WTC11 (cell line): ENCODE results near the gene PTPN4. TPM values are rescaled to one million over a fixed set of nuclear protein-coding genes. Genes with fewer than 3 reads are reported as not detected.

Experiments used
- ATAC-seq: fragments of 200-7000 bp; cut with Tn5 transposase; 2 replicates; pipeline ENCODE4 v1.10.0; 2021; ENCODE audit warnings: mild to moderate bottlenecking, moderate library complexity
- CTCF ChIA-PET: fragments of 300-600 bp; sonication (Branson Sonifier 250); formaldehyde crosslinking; loops from one replicate; lab custom pipeline; 2021; ENCODE audit warnings: antibody characterized with exemption; lab: Charles Lee
- POLR2A ChIA-PET: fragments of 350-600 bp; sonication (Branson Sonifier 250); formaldehyde crosslinking; loops from one replicate; lab custom pipeline; 2021; ENCODE audit warnings: antibody characterized with exemption; lab: Charles Lee
- DNase-seq: peaks from one replicate; pipeline ENCODE4 v3.0.0; 2021; ENCODE audit warnings: low spot score
- H3K27ac Mint-ChIP-seq: 2 replicates; pipeline ENCODE4 v1.8.0; 2021; ENCODE audit warnings: mixed read lengths
- H3K27me3 Mint-ChIP-seq: 2 replicates; pipeline ENCODE4 v1.8.0; 2021; ENCODE audit warnings: low read depth, mild to moderate bottlenecking, moderate library complexity, mixed read lengths
- H3K36me3 Mint-ChIP-seq: 2 replicates; pipeline ENCODE4 v1.8.0; 2021; ENCODE audit warnings: mixed read lengths
- H3K4me1 Mint-ChIP-seq: 2 replicates; pipeline ENCODE4 v1.8.0; 2022; ENCODE audit warnings: mixed read lengths
- H3K4me3 Mint-ChIP-seq: 2 replicates; pipeline ENCODE4 v1.8.0; 2021; ENCODE audit warnings: mild to moderate bottlenecking, moderate library complexity, mixed read lengths
- H3K9me3 Mint-ChIP-seq: 2 replicates; pipeline ENCODE4 v1.8.0; 2021; ENCODE audit warnings: mixed read lengths
- ATF2 ChIP-seq: sonication (generic); formaldehyde crosslinking; IDR thresholded peaks from 2 replicates; pipeline ENCODE4 v1.8.1; 2022; ENCODE audit warnings: low read depth, missing genetic modification reagents, borderline replicate concordance
- CTCF ChIP-seq: fragments of 200-600 bp; IDR thresholded peaks from 2 replicates; pipeline ENCODE4 v1.8.0; 2022; ENCODE audit warnings: antibody characterized with exemption
- E2F5 ChIP-seq: sonication (generic); formaldehyde crosslinking; IDR thresholded peaks from 2 replicates; pipeline ENCODE4 v1.8.1; 2022; ENCODE audit warnings: mild to moderate bottlenecking, moderate library complexity, missing genetic modification reagents
- EMX1 ChIP-seq: fragments of 250-450 bp; sonication (Bioruptor Pico); IDR thresholded peaks from 2 replicates; pipeline ENCODE4 v1.8.0; 2021; ENCODE audit warnings: mild to moderate bottlenecking
- MLX ChIP-seq: sonication (generic); formaldehyde crosslinking; IDR thresholded peaks from 2 replicates; pipeline ENCODE4 v1.8.1; 2023; ENCODE audit warnings: mild to moderate bottlenecking, missing genetic modification reagents, moderate library complexity
- MXD4 ChIP-seq: fragments of 250-450 bp; sonication (Bioruptor Pico); IDR thresholded peaks from 2 replicates; pipeline ENCODE4 v1.8.0; 2021; ENCODE audit warnings: mild to moderate bottlenecking, moderate library complexity, borderline replicate concordance
- NR1H2 ChIP-seq: sonication (generic); formaldehyde crosslinking; IDR thresholded peaks from 2 replicates; pipeline ENCODE4 v1.9.0; 2021; ENCODE audit warnings: mild to moderate bottlenecking, moderate library complexity, missing genetic modification reagents
- NR3C1 ChIP-seq: sonication (generic); formaldehyde crosslinking; conservative IDR thresholded peaks from 2 replicates; pipeline ENCODE4 v1.8.1; 2023; ENCODE audit warnings: low read depth, mild to moderate bottlenecking, missing genetic modification reagents
- SMAD4 ChIP-seq: sonication (generic); formaldehyde crosslinking; IDR thresholded peaks from 2 replicates; pipeline ENCODE4 v1.8.0; 2022; ENCODE audit warnings: mild to moderate bottlenecking, missing genetic modification reagents
- SOX15 ChIP-seq: fragments of 250-450 bp; sonication (Bioruptor Pico); IDR thresholded peaks from 2 replicates; pipeline ENCODE4 v1.9.0; 2021; ENCODE audit warnings: mild to moderate bottlenecking
- ZBTB43 ChIP-seq: sonication (generic); formaldehyde crosslinking; IDR thresholded peaks from 2 replicates; pipeline ENCODE4 v1.8.1; 2023; ENCODE audit warnings: mild to moderate bottlenecking, missing genetic modification reagents
- ZNF416 ChIP-seq: fragments of 250-450 bp; sonication (Bioruptor Pico); IDR thresholded peaks from 2 replicates; pipeline ENCODE4 v1.9.0; 2021; ENCODE audit warnings: mild to moderate bottlenecking, inconsistent platforms
- ZNF512 ChIP-seq: sonication (generic); formaldehyde crosslinking; IDR thresholded peaks from 2 replicates; pipeline ENCODE4 v1.8.1; 2022; ENCODE audit warnings: missing genetic modification reagents, borderline replicate concordance
- ZNF532 ChIP-seq: fragments of 250-450 bp; sonication (Bioruptor Pico); IDR thresholded peaks from 2 replicates; pipeline ENCODE4 v1.9.0; 2021; ENCODE audit warnings: mild to moderate bottlenecking, borderline replicate concordance
- total RNA-seq: library from RNA; stranded (reverse); gene quantifications from 3 replicates; pipeline ENCODE4 v1.2.3, GENCODE V29; 2021

The PTPN4 gene
- total RNA-seq, 1 experiment from 2014 or later = 85.8 TPM

- TF ChIP-seq NR3C1 (CRISPR knock-in tag) = no peak
- no peak for TF ChIP-seq NR1H2 (CRISPR knock-in tag)
- TF ChIP-seq CTCF = no peak
- no peak for TF ChIP-seq ZNF532 (CRISPR knock-in tag)
- TF ChIP-seq SOX15 (CRISPR knock-in tag) = no peak
- TF ChIP-seq ZNF512 (CRISPR knock-in tag) = no peak
- TF ChIP-seq ZBTB43 (CRISPR knock-in tag) = no peak
- no peak for TF ChIP-seq MLX (CRISPR knock-in tag)
Observed at GRCh38 chr2:119756837-119757236, 2.9 kb upstream of the PTPN4 start (continued).

GRCh38 chr2:119758881-119759450 lies 756 bp upstream of the PTPN4 start:
- H3K27ac Mint-ChIP-seq = peak overlapping the region; percentile 33

More at GRCh38 chr2:119758881-119759450, 756 bp upstream of the PTPN4 start:
- ChIA-PET POLR2A (interaction anchor here (0.6 to 2.0 kb wide), 16 partner anchors 11 to 678 kb away, joined by 3 to 13 read pairs (median 4); partner anchors contain the start of gene TMEM177), CTCF (interaction anchor here (0.8 to 1.1 kb wide), 6 partner anchors 32 to 65 kb away, joined by 3 to 6 read pairs (median 4); no protein-coding TSS in a partner anchor)
- Mint-ChIP-seq H3K36me3 (0 out of 2 replicates have a peak, but pooled peaks cover 2% of the 10 kb centered on the region), H3K4me1 (peaks cover 24% of the 10 kb centered on the region), H3K9me3 (peaks cover 3% of the 10 kb centered on the region)
- DNase-seq (no peak), ATAC-seq (no peak)
- TF ChIP-seq E2F5 (CRISPR knock-in tag) = no peak
- TF ChIP-seq ZNF416 (CRISPR knock-in tag) = no peak
- TF ChIP-seq EMX1 (CRISPR knock-in tag) = 0 out of 2 replicates have a peak, but pooled peaks have one; percentile 27
- TF ChIP-seq SMAD4 (CRISPR knock-in tag) = no peak
- TF ChIP-seq ATF2 (CRISPR knock-in tag) = no peak
- TF ChIP-seq MXD4 (CRISPR knock-in tag) = no peak
- TF ChIP-seq ZNF532 (CRISPR knock-in tag) = no peak
- TF ChIP-seq, all 79 proteins: peak for 1
- Mint-ChIP-seq H3K27me3 (no peaks in the 10 kb centered on the region), H3K4me3 (peak overlapping the region; percentile 96)
